Tibial artery (tissue), 4 donors: Measurements from ENCODE around the gene POLR3GL.

ENCODE experiments used
- DNase-seq, 2 donors: peaks; one replicate each; pipeline ENCODE4 v3.0.0-alpha.2; 2019
- H3K27ac ChIP-seq, 2 donors: fragments of 200-600 bp; sonication (generic) in 1 of 2; 1 replicate in 1 of 2; 2 replicates in 1 of 2; pipeline ENCODE4 v1.5.1; 2018 to 2019; ENCODE audit warnings: mild to moderate bottlenecking in 1 of 2
- H3K27me3 ChIP-seq, 2 donors: fragments of 200-600 bp; sonication (generic) in 1 of 2; one replicate each; pipeline versions ENCODE4 v1.5.1 to v1.6.0; 2016 to 2019
- H3K36me3 ChIP-seq, 3 donors: fragments of 200-600 bp; sonication (generic) in 2 of 3; one replicate each; pipeline ENCODE4 v1.5.1; 2016 to 2019; ENCODE audit warnings: mild to moderate bottlenecking in 2 of 3
- H3K4me1 ChIP-seq, 4 donors: fragments of 200-600 bp; sonication (generic) in 2 of 4; 1 replicate in 3 of 4; 2 replicates in 1 of 4; pipeline ENCODE4 v1.5.1; 2016 to 2019
- H3K4me3 ChIP-seq, 2 donors: fragments of 200-600 bp; sonication (generic) in 1 of 2; 1 replicate in 1 of 2; 2 replicates in 1 of 2; pipeline ENCODE4 v1.5.1; 2018 to 2019; ENCODE audit warnings: mild to moderate bottlenecking in 2 of 2
- H3K9me3 ChIP-seq, 3 donors: fragments of 200-600 bp; sonication (generic) in 1 of 3; one replicate each; pipeline ENCODE4 v1.5.1; 2016 to 2019
- CTCF ChIP-seq, 2 experiments: fragments of 200-600 bp in 1 of 2; fragments of 450-650 bp in 1 of 2; IDR thresholded peaks; one replicate each; pipeline ENCODE4 v1.5.1; 2017 to 2019; ENCODE audit warnings: antibody characterized with exemption in 2 of 2, mild to moderate bottlenecking in 1 of 2, moderate library complexity in 1 of 2
- intact Hi-C: fragments of 100-400 bp; cut with DNase I; formaldehyde crosslinking; loops from one replicate; pipeline ENCODE4 v1.15.0; 2023; ENCODE audit warnings: low total_unique reads

The POLR3GL gene

GRCh38 chr1:145951526-145951925 lies 13.0 kb upstream of the POLR3GL start:
- Histone ChIP-seq H3K27ac (no peak overlapping the region), H3K9me3 (no peaks in the 10 kb centered on the region), H3K4me3 (no peak overlapping the region), H3K27me3 (no peaks in the 10 kb centered on the region), H3K4me1 (peaks cover 0 to 68% (median 42%) of the 10 kb centered on the region in 4 donors), H3K36me3 (peaks cover 4 to 25% (median 8%) of the 10 kb centered on the region in 3 donors)
- no peak for TF ChIP-seq CTCF (IDR thresholded peaks at IDR 0.05)
- intact Hi-C loops = no loop called here
- DNase-seq = no peak

GRCh38 chr1:145952903-145953302 lies 11.6 kb upstream of the POLR3GL start:
- no peak for TF ChIP-seq CTCF (IDR thresholded peaks at IDR 0.05)
- Histone ChIP-seq H3K27me3 (no peaks in the 10 kb centered on the region), H3K36me3 (peaks cover 0 to 14% (median 4%) of the 10 kb centered on the region in 3 donors), H3K4me1 (peaks cover 0 to 70% (median 44%) of the 10 kb centered on the region in 4 donors), H3K27ac (no peak overlapping the region), H3K9me3 (no peaks in the 10 kb centered on the region), H3K4me3 (no peak overlapping the region)
- no peak for DNase-seq
- intact Hi-C loops = no loop called here

GRCh38 chr1:145953861-145954260 lies 10.6 kb upstream of the POLR3GL start:
- no peaks in the 10 kb centered on the region for H3K9me3 ChIP-seq
- H3K36me3 ChIP-seq = peaks cover 0 to 14% (median 4%) of the 10 kb centered on the region in 3 donors
- no peaks in the 10 kb centered on the region for H3K27me3 ChIP-seq
- intact Hi-C loops = no loop called here
- peak overlapping the region in 1 of 2 donors; percentile 96 for H3K27ac ChIP-seq
- H3K4me1 ChIP-seq = peaks cover 0 to 78% (median 45%) of the 10 kb centered on the region in 4 donors
- DNase-seq = no peak
- no peak for TF ChIP-seq CTCF (IDR thresholded peaks at IDR 0.05)
- H3K4me3 ChIP-seq = no peak overlapping the region

GRCh38 chr1:145955436-145955835 lies 9.1 kb upstream of the POLR3GL start:
- no peak for TF ChIP-seq CTCF (IDR thresholded peaks at IDR 0.05)
- no peak for DNase-seq
- Histone ChIP-seq H3K4me3 (peak overlapping the region in 1 of 2 donors; percentile 79), H3K27me3 (no peaks in the 10 kb centered on the region), H3K9me3 (no peaks in the 10 kb centered on the region), H3K4me1 (peaks cover 0 to 79% (median 54%) of the 10 kb centered on the region in 4 donors), H3K36me3 (peaks cover 0 to 4% (median 4%) of the 10 kb centered on the region in 3 donors), H3K27ac (peak overlapping the region; percentile 96 to 99)
- intact Hi-C loops = no loop called here

- peak overlapping the region; percentile 76 to 79 for H3K4me3 ChIP-seq
- H3K9me3 ChIP-seq = no peaks in the 10 kb centered on the region
- peaks cover 0 to 4% (median 0%) of the 10 kb centered on the region in 3 donors for H3K36me3 ChIP-seq
- H3K4me1 ChIP-seq = peaks cover 0 to 70% (median 55%) of the 10 kb centered on the region in 4 donors
- intact Hi-C loops = no loop called here
- H3K27me3 ChIP-seq = no peaks in the 10 kb centered on the region
- no peak for DNase-seq
- no peak for TF ChIP-seq CTCF (IDR thresholded peaks at IDR 0.05)
- H3K27ac ChIP-seq = peak overlapping the region; percentile 96 to 99
These were observed 8.1 kb upstream of the POLR3GL start for GRCh38 chr1:145956361-145956760.
